ENCODE results near the gene PLXNA4.

DNA sequence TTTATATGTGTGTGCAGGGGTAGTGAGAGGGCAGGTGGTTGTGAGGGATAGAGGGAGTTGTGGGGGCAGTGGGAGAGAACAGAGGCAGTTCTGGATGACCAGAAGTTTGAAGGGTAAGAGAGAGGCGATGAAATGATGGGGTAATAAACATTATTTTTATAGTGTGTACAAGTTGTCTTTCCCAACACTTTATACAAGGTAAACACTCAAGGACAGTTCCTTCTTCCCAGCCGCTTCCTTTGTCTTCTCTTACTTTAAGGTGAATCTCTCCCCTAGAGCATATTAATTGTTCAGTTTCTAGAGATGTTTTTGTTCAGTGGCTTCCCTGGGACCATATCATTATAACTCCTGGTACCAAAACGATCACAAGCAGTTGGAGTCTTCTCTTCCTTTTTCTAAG lies 475.8 kb downstream of the PLXNA4 start:
- TF ChIP-seq CTCF (IDR thresholded peaks at IDR 0.05) (no peak), POLR2A (IDR thresholded peaks at IDR 0.05) (no peak)
